Natural killer cell (primary cell): ENCODE data around the gene RCOR3. TPM values are rescaled to one million over a fixed set of nuclear protein-coding genes. Genes with fewer than 3 reads are reported as not detected.

Experiments
- total RNA-seq, 4 donors: library from RNA; stranded (reverse); fragments of 120-200 nt in 1 of 4; gene quantifications; one replicate each; pipeline versions ENCODE4 v1.2.3 to v1.2.4, GENCODE V29; 2013 to 2022

RCOR3 gene
- total RNA-seq, 3 donors from 2014 or later (not counting 1 experiment from before 2014, with no cell fraction given), result 70.9 to 99.2 (median 78.6) TPM

Other genes starting within 250 kb of the RCOR3 start
- gene KCNH1, start 125.2 kb upstream of the RCOR3 start, total RNA-seq, result not detected
- 10 to 100 TPM; 52.3 to 74.4 (median 55.6) TPM for gene TRAF5, start 67.5 kb downstream of the RCOR3 start, total RNA-seq
- gene RD3, start 232.8 kb downstream of the RCOR3 start, total RNA-seq, result not detected